HG02571 (cell line): ENCODE measurements around the gene TRMT10B.

Source experiments
- ATAC-seq: cut with Tn5 transposase; IDR thresholded peaks from one replicate; pipeline ENCODE4 v1.9.1; 2021; ENCODE audit warnings: mild to moderate bottlenecking, moderate library complexity; ENCODE audit not compliant: unreplicated experiment

TRMT10B gene

GRCh38 chr9:37753489-37754190 is at the start of gene TRMT10B:
TRMT10B (plus strand) TSS chr9:37753805; CDS start chr9:37761932, 8,127 bp downstream.
- peak; percentile 92 for ATAC-seq

- ATAC-seq: no peak
These were observed 47.8 kb upstream of the TRMT10B start for GRCh38 chr9:37705787-37706186.

- ATAC-seq: no peak
These were observed 47.3 kb upstream of the TRMT10B start for GRCh38 chr9:37706290-37706689.

- ATAC-seq: no peak
These were observed 45.9 kb upstream of the TRMT10B start for GRCh38 chr9:37707748-37708147.

GRCh38 chr9:37710046-37710445 is 43.6 kb upstream of the TRMT10B start:
- ATAC-seq: no peak

- ATAC-seq: no peak
These were observed 38.3 kb upstream of the TRMT10B start for GRCh38 chr9:37715260-37715659.

GRCh38 chr9:37715991-37716505 is 37.6 kb upstream of the TRMT10B start:
- no peak for ATAC-seq

GRCh38 chr9:37719526-37719925 is 34.1 kb upstream of the TRMT10B start:
- ATAC-seq: no peak

- no peak for ATAC-seq
These were observed 26.6 kb upstream of the TRMT10B start for GRCh38 chr9:37727013-37727412.

- ATAC-seq: no peak
These were observed 24.1 kb upstream of the TRMT10B start for GRCh38 chr9:37729499-37729898.

- no peak for ATAC-seq
These were observed 23.3 kb upstream of the TRMT10B start for GRCh38 chr9:37730256-37730655.

GRCh38 chr9:37730839-37731238 is 22.8 kb upstream of the TRMT10B start:
- ATAC-seq: no peak

- ATAC-seq: no peak
These were observed 21.4 kb upstream of the TRMT10B start for GRCh38 chr9:37732086-37732741.

GRCh38 chr9:37732952-37733351 is 20.7 kb upstream of the TRMT10B start:
- no peak for ATAC-seq

- ATAC-seq: no peak
These were observed 14.4 kb upstream of the TRMT10B start for GRCh38 chr9:37739222-37739621.

GRCh38 chr9:37740128-37740527 is 13.5 kb upstream of the TRMT10B start:
- ATAC-seq: no peak

GRCh38 chr9:37740631-37741328 is 12.8 kb upstream of the TRMT10B start:
- ATAC-seq: no peak

GRCh38 chr9:37745970-37746369 is 7.6 kb upstream of the TRMT10B start:
- ATAC-seq: no peak

GRCh38 chr9:37746448-37747270 is 6.9 kb upstream of the TRMT10B start:
- ATAC-seq: no peak

GRCh38 chr9:37747271-37747753 is 6.3 kb upstream of the TRMT10B start:
- ATAC-seq: no peak

- ATAC-seq: no peak
These were observed 4.5 kb upstream of the TRMT10B start for GRCh38 chr9:37749129-37749528.
